GM18517 (cell line): ENCODE measurements around the gene NUMBL.
A peak's percentile ranks its signal among the peaks of the same experiment; 100 is the strongest.
"Not testable (repeated sequence)": the region's sequence is repeated elsewhere in the genome, so short reads cannot be mapped to it uniquely, and the experiment has no call there.

Source experiments
- ATAC-seq: cut with Tn5 transposase; IDR thresholded peaks from one replicate; pipeline ENCODE4 v1.9.1; 2021; ENCODE audit warnings: mild to moderate bottlenecking, moderate library complexity; ENCODE audit not compliant: unreplicated experiment

NUMBL gene

GRCh38 chr19:40690050-40690692 lies at the start of gene NUMBL:
TSS of gene NUMBL (minus strand) at chr19:40690651. CDS start at chr19:40690483, 168 bp downstream.
- ATAC-seq: no peak

- no peak for ATAC-seq
These were observed 48.8 kb upstream of the NUMBL start for GRCh38 chr19:40739030-40739839.

- ATAC-seq: no peak
These were observed 46.7 kb upstream of the NUMBL start for GRCh38 chr19:40737102-40737644.

- no peak for ATAC-seq
These were observed 46.2 kb upstream of the NUMBL start for GRCh38 chr19:40736661-40737060.

GRCh38 chr19:40735013-40735771 lies 44.7 kb upstream of the NUMBL start:
- no peak for ATAC-seq

DNA sequence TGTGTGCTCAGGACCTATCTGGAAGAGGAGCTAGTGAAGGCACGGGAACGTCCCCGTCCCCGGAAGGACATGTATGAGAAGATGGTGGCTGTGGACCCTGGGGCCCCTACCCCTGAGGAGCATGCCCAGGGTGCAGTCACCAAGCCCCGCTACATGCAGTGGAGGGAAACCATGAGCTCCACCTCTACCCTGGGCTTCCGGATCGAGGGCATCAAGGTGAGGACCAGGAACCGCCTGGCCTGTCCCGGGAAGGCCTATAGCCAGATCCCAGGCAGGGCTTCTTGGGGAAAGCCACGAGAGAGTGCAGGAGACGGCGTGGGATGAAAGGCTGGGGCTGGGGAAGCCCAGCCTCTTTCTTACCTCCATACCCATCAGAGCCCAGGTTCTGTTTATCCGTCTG lies 42.7 kb upstream of the NUMBL start:
- ATAC-seq: no peak

DNA sequence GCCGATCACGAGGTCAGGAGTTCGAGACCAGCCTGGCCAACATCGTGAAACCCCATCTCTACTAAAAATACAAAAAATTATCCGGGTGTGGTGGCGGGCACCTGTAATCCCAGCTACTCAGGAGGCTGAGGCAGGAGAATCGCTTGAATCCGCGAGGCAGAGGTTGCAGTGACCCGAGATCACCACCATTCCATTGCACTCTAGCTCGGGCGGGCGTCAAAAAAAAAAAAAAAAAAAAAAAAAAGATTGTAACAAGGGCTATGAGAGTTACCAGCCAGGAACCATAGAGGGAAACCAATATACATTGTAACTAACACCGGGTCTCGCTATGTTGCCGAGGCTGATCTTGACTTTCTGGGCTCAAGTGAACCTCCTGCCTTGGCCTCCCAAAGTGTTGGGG lies 41.9 kb upstream of the NUMBL start:
- not testable (repeated sequence) for ATAC-seq

- ATAC-seq: not testable (repeated sequence)
These were observed 39.6 kb upstream of the NUMBL start for GRCh38 chr19:40730065-40730464.

- no peak for ATAC-seq
These were observed 35.8 kb upstream of the NUMBL start for GRCh38 chr19:40726279-40726678.

DNA sequence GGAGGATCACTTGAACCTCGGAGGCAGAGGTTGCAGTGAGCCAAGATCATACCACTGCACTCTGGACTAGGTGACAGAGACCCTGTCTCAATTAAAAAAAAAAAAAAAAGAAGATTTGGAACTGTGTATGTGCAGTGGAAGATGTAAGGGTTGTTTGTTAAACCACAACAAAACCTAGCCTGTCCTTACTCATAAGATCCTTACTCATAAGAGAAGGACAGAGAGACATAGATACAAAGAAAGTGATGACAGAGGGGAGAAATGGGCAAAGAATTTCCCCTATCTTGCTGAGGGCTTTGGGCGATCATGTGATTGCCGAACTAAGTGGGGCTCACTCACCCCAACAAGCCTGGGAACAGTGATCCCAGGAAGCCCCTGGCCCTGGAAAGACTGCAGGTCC lies 34.4 kb upstream of the NUMBL start:
- no peak for ATAC-seq

GRCh38 chr19:40724315-40724714 lies 33.9 kb upstream of the NUMBL start:
- ATAC-seq: no peak

GRCh38 chr19:40723661-40724254 lies 33.3 kb upstream of the NUMBL start:
- no peak for ATAC-seq

- no peak for ATAC-seq
These were observed 31.6 kb upstream of the NUMBL start for GRCh38 chr19:40721936-40722661.

- ATAC-seq: no peak
These were observed 30.7 kb upstream of the NUMBL start for GRCh38 chr19:40721140-40721486.

- no peak for ATAC-seq
These were observed 29.0 kb upstream of the NUMBL start for GRCh38 chr19:40719414-40719894.

- ATAC-seq: no peak
These were observed 28.4 kb upstream of the NUMBL start for GRCh38 chr19:40718774-40719391.

DNA sequence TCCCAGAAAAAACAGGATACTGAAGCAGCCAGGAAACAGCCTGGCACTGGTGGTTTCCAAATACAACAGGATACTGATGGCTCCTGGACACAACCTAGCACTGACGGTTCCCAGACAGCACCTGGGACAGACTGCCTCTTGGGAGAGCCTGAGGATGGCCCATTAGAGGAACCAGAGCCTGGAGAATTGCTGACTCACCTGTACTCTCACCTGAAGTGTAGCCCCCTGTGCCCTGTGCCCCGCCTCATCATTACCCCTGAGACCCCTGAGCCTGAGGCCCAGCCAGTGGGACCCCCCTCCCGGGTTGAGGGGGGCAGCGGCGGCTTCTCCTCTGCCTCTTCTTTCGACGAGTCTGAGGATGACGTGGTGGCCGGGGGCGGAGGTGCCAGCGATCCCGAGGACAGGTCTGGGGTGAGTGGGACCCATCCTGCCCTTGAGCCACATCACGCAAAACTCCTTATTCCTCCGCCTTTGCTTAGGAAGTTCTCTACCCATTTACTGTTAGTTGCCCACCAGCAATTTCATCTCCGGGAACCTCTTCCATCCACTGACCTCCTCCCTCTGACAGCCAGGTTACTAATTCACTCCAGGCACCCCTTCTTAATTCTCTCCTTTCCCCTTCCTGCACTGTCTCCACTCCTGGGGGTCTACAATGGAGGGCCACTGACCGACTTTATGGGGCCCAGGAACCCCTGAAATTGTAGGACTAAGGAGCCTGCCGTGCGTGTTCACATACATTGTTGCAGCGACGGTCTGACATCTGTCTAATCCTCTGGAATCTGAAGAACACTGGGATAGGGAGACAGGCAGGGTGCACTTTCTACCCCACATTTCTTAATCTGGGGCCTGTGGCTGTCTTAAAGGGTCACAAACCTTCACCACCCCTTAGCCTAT lies 27.7 kb upstream of the NUMBL start:
- ATAC-seq: no peak

DNA sequence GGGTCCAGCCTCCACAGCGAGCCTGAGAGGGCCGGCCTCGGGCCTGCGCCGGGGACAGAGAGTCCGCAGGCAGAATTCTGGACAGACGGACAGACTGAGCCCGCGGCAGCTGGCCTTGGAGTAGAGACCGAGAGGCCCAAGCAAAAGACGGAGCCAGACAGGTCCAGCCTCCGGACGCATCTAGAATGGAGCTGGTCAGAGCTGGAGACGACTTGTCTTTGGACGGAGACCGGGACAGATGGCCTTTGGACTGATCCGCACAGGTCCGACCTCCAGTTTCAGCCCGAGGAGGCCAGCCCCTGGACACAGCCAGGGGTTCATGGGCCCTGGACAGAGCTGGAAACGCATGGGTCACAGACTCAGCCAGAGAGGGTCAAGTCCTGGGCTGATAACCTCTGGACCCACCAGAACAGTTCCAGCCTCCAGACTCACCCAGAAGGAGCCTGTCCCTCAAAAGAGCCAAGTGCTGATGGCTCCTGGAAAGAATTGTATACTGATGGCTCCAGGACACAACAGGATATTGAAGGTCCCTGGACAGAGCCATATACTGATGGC lies 27.0 kb upstream of the NUMBL start:
- peak; percentile 4 for ATAC-seq
